NCI-H524 treated with DMSO at 0.1 percent for 48 hours (cell line): Measurements from ENCODE around the gene CARTPT.

Source experiments
- DNase-seq: peaks from one replicate; lab custom pipeline; 2025; lab: John Stamatoyannopoulos, UW

The CARTPT gene

GRCh38 chr5:71737931-71738539 lies 19.0 kb downstream of the CARTPT start:
- no peak for DNase-seq

- DNase-seq: no peak
These were observed 19.7 kb downstream of the CARTPT start for GRCh38 chr5:71738662-71739361.

GRCh38 chr5:71740015-71740753 lies 21.1 kb downstream of the CARTPT start:
- DNase-seq: no peak

GRCh38 chr5:71743155-71743554 lies 24.1 kb downstream of the CARTPT start:
- DNase-seq: no peak

GRCh38 chr5:71744009-71744790 lies 25.1 kb downstream of the CARTPT start:
- no peak for DNase-seq

- no peak for DNase-seq
These were observed 28.1 kb downstream of the CARTPT start for GRCh38 chr5:71747182-71747581.

- DNase-seq: no peak
These were observed 29.3 kb downstream of the CARTPT start for GRCh38 chr5:71748360-71748759.

- no peak for DNase-seq
These were observed 32.3 kb downstream of the CARTPT start for GRCh38 chr5:71751422-71751821.

GRCh38 chr5:71752441-71753190 lies 33.5 kb downstream of the CARTPT start:
- DNase-seq: no peak

- DNase-seq: no peak
These were observed 38.8 kb downstream of the CARTPT start for GRCh38 chr5:71757590-71758543.

- DNase-seq: no peak
These were observed 43.8 kb downstream of the CARTPT start for GRCh38 chr5:71762826-71763225.

GRCh38 chr5:71767661-71768060 lies 48.6 kb downstream of the CARTPT start:
- no peak for DNase-seq

GRCh38 chr5:71769287-71769686 lies 50.2 kb downstream of the CARTPT start:
- DNase-seq: no peak

GRCh38 chr5:71770381-71770780 lies 51.3 kb downstream of the CARTPT start:
- DNase-seq: no peak
